Keratinocyte (primary cell): ENCODE results near the gene CCDC12. TPM values are rescaled to one million over a fixed set of nuclear protein-coding genes. Genes with fewer than 3 reads are reported as not detected.

Experiments used
- DNase-seq: peaks from one replicate; pipeline ENCODE4 v3.0.0-alpha.2; 2011; ENCODE audit warnings: low read depth, missing footprints, low spot score
- FAIRE-seq: peaks from 2 replicates; lab custom pipeline; 2011; peaks lifted over from hg19 to GRCh38; lab: Jason Lieb, UNC
- H2AFZ ChIP-seq: 2 replicates; pipeline ENCODE4 v1.6.0; 2012; ENCODE audit warnings: low read length, control low read depth, inconsistent platforms; ENCODE audit not compliant: control insufficient read depth
- H3K27ac ChIP-seq: 2 replicates; pipeline ENCODE4 v1.5.1; 2011; ENCODE audit warnings: low read length; ENCODE audit not compliant: control insufficient read depth, insufficient read depth
- H3K27me3 ChIP-seq: 3 replicates; pipeline ENCODE4 v1.6.0; 2011; ENCODE audit warnings: low read length; ENCODE audit not compliant: control insufficient read depth, insufficient read depth; ENCODE audit errors: extremely low read depth
- H3K36me3 ChIP-seq, 2 experiments: 2 replicates in 1 of 2; 3 replicates in 1 of 2; pipeline ENCODE4 v1.5.1; 2011; ENCODE audit warnings: low read length in 2 of 2, mild to moderate bottlenecking in 1 of 2; ENCODE audit not compliant: control insufficient read depth in 2 of 2, insufficient read depth in 2 of 2; ENCODE audit errors: extremely low read depth in 1 of 2
- H3K4me1 ChIP-seq: 3 replicates; pipeline ENCODE4 v1.5.1; 2011; ENCODE audit warnings: low read length; ENCODE audit not compliant: control insufficient read depth, insufficient read depth; ENCODE audit errors: extremely low read depth
- H3K4me2 ChIP-seq: 3 replicates; pipeline ENCODE4 v1.6.0; 2011; ENCODE audit warnings: low read depth, low read length; ENCODE audit not compliant: control insufficient read depth, insufficient read depth; ENCODE audit errors: extremely low read depth
- H3K4me3 ChIP-seq, 3 experiments: fragments of 200-600 bp in 1 of 3; sonication (generic) in 1 of 3; 2 replicates in 2 of 3; 3 replicates in 1 of 3; pipeline ENCODE4 v1.5.1; 2011 to 2016; ENCODE audit warnings: low read length in 3 of 3, mild to moderate bottlenecking in 3 of 3, control low read depth in 2 of 3, inconsistent platforms in 1 of 3, low read depth in 1 of 3, mixed read lengths in 1 of 3, mixed run types in 1 of 3, moderate library complexity in 1 of 3; ENCODE audit not compliant: control insufficient read depth in 2 of 3, insufficient read depth in 2 of 3; ENCODE audit errors: extremely low read depth in 1 of 3
- H3K79me2 ChIP-seq: 2 replicates; pipeline ENCODE4 v1.6.0; 2012; ENCODE audit warnings: low read length; ENCODE audit not compliant: control insufficient read depth, insufficient read depth
- H3K9ac ChIP-seq: 3 replicates; pipeline ENCODE4 v1.6.0; 2011; ENCODE audit warnings: low read length; ENCODE audit not compliant: control insufficient read depth, insufficient read depth; ENCODE audit errors: extremely low read depth
- H3K9me1 ChIP-seq: 3 replicates; pipeline ENCODE4 v1.6.0; 2011; ENCODE audit warnings: low read length; ENCODE audit not compliant: control insufficient read depth, insufficient read depth; ENCODE audit errors: extremely low read depth
- H3K9me3 ChIP-seq: 2 replicates; pipeline ENCODE4 v1.5.1; 2012; ENCODE audit warnings: low read depth, low read length; ENCODE audit not compliant: control insufficient read depth
- H4K20me1 ChIP-seq: 3 replicates; pipeline ENCODE4 v1.6.0; 2011; ENCODE audit warnings: low read length; ENCODE audit not compliant: control insufficient read depth, insufficient read depth; ENCODE audit errors: extremely low read depth
- EZH2 ChIP-seq: IDR thresholded peaks from one replicate; pipeline ENCODE4 v1.6.1; 2012; ENCODE audit warnings: inconsistent platforms, mild to moderate bottlenecking, low read length, moderate library complexity
- dilution Hi-C: fragments of 300-500 bp; cut with MboI; formaldehyde crosslinking; loops from one replicate; pipeline ENCODE4 v1.7.0; 2020; ENCODE audit warnings: low sequenced_read_pairs; ENCODE audit not compliant: extremely low pct_ligation_motif_present
- polyA plus RNA-seq, 5 experiments: library from polyadenylated mRNA; depleted of rRNA in 3 of 5; stranded (reverse) in 3 of 5; stranded (forward) in 1 of 5; unstranded in 1 of 5; fragments of >200 nt; gene quantifications; 1 replicate in 1 of 5; 2 replicates in 3 of 5; 3 replicates in 1 of 5; pipeline versions ENCODE4 v1.2.1 to v1.2.3, GENCODE V29; 2011 to 2012; ENCODE audit warnings: missing spikeins in 2 of 5, low read depth in 1 of 5, low replicate concordance in 1 of 5
- TF ChIP-seq, protein P1 (sequence below), 3 experiments: IDR thresholded peaks in 1 of 3; conservative IDR thresholded peaks in 1 of 3; optimal IDR thresholded peaks in 1 of 3; 2 replicates in 2 of 3; 3 replicates in 1 of 3; pipeline versions ENCODE3 to v1.5.1; 2011; ENCODE audit warnings: low read length in 3 of 3, mild to moderate bottlenecking in 3 of 3, moderate library complexity in 2 of 3, control low read depth in 1 of 3, inconsistent platforms in 1 of 3; ENCODE audit not compliant: insufficient read depth in 2 of 3; ENCODE audit errors: extremely low read depth in 1 of 3

Gene CCDC12
- polyA plus RNA-seq, 1 donor (not counting 4 experiments of a cell fraction or from before 2014, with no cell fraction given): 27.5 TPM

DNA sequence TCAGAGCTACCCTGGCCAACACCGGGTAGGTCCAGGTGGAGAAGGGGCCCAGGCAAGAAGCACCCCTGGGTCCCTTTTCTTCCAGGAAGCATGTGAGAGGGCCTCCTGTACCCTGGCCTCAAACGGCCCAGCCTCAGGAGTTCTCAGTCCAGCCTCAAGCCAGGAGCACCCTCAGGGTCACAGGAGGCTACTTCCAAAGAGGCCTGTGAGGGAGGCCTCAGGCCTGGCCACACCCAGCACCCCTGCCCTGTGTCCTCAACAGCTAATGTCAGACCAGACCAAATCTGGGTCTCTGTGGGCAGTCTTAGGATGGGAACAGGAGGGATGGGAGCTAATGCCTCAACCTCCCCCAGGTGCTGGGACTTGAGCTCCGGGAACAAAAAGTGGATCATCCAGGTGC is 75.5 kb downstream of the CCDC12 start:
- Histone ChIP-seq H3K4me2 (no peak overlapping the region), H3K4me3 (no peak overlapping the region), H3K36me3 (no peaks in the 10 kb centered on the region), H3K27ac (no peak overlapping the region), H4K20me1 (no peaks in the 10 kb centered on the region), H3K27me3 (peaks cover 25% of the 10 kb centered on the region), H2AFZ (no peak overlapping the region), H3K4me1 (peaks cover 9% of the 10 kb centered on the region), H3K79me2 (no peaks in the 10 kb centered on the region), H3K9me1 (no peaks in the 10 kb centered on the region), H3K9ac (no peak overlapping the region), H3K9me3 (no peaks in the 10 kb centered on the region)
- no peak for DNase-seq
- no peak for FAIRE-seq
- dilution Hi-C loops: no loop called here
- no peak for TF ChIP-seq EZH2
- TF ChIP-seq, protein P1, sequence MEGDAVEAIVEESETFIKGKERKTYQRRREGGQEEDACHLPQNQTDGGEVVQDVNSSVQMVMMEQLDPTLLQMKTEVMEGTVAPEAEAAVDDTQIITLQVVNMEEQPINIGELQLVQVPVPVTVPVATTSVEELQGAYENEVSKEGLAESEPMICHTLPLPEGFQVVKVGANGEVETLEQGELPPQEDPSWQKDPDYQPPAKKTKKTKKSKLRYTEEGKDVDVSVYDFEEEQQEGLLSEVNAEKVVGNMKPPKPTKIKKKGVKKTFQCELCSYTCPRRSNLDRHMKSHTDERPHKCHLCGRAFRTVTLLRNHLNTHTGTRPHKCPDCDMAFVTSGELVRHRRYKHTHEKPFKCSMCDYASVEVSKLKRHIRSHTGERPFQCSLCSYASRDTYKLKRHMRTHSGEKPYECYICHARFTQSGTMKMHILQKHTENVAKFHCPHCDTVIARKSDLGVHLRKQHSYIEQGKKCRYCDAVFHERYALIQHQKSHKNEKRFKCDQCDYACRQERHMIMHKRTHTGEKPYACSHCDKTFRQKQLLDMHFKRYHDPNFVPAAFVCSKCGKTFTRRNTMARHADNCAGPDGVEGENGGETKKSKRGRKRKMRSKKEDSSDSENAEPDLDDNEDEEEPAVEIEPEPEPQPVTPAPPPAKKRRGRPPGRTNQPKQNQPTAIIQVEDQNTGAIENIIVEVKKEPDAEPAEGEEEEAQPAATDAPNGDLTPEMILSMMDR (optimal IDR thresholded peaks at IDR 0.05 in 1 of 3, IDR thresholded peaks at IDR 0.05 in 1 of 3, conservative IDR thresholded peaks at IDR 0.05 in 1 of 3; ENCODE audit: extremely low read depth in 1 of 3, insufficient read depth in 2 of 3, low read length in 3 of 3): no peak

DNA sequence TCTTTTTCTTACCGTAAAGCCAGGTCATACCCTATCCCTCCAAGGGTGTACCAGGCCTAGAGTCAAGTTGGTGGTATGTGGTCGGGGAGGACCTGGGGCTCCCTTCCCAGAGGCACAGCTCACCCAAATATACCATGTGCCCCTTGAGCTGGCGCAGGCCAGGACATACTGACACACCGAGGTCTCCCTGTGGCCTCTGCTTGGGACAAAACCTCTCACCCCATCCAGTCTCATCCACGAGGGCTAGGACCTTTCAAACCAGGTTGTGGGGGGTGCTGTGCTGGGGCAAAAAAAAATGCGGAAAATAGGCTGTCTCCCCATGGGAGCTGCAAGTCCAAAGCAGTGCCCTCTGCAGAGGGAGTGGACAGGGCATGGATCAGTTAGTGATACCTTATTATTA is 76.2 kb downstream of the CCDC12 start:
- no peaks in the 10 kb centered on the region for H3K79me2 ChIP-seq
- peaks cover 25% of the 10 kb centered on the region for H3K27me3 ChIP-seq
- DNase-seq: no peak
- no peak for FAIRE-seq
- no peaks in the 10 kb centered on the region for H3K9me3 ChIP-seq
- no peaks in the 10 kb centered on the region for H3K9me1 ChIP-seq
- no peaks in the 10 kb centered on the region for H4K20me1 ChIP-seq
- no peak overlapping the region for H3K9ac ChIP-seq
- TF ChIP-seq, protein P1 (optimal IDR thresholded peaks at IDR 0.05 in 1 of 3, IDR thresholded peaks at IDR 0.05 in 1 of 3, conservative IDR thresholded peaks at IDR 0.05 in 1 of 3; ENCODE audit: extremely low read depth in 1 of 3, insufficient read depth in 2 of 3, low read length in 3 of 3): no peak
- TF ChIP-seq EZH2: no peak
- H3K4me1 ChIP-seq: peaks cover 9% of the 10 kb centered on the region
- H3K4me2 ChIP-seq: no peak overlapping the region
- H3K36me3 ChIP-seq: no peaks in the 10 kb centered on the region
- no peak overlapping the region for H3K27ac ChIP-seq
- dilution Hi-C loops: no loop called here
- no peak overlapping the region for H3K4me3 ChIP-seq
- no peak overlapping the region for H2AFZ ChIP-seq
